WERI-Rb-1 (cell line): Measurements from ENCODE around the gene ALKBH7.

Source experiments
- DNase-seq: peaks from one replicate; pipeline ENCODE4 v3.0.0-alpha.2; 2020
- H3K27ac ChIP-seq: fragments of 250-450 bp; sonication (Bioruptor Pico); 2 replicates; pipeline ENCODE4 v1.5.1; 2020; ENCODE audit warnings: mild to moderate bottlenecking, moderate library complexity
- H3K27me3 ChIP-seq: fragments of 250-450 bp; sonication (Bioruptor Pico); 2 replicates; pipeline ENCODE4 v1.5.1; 2021; ENCODE audit warnings: mild to moderate bottlenecking, low read depth, moderate library complexity; ENCODE audit not compliant: insufficient read depth, severe bottlenecking
- H3K36me3 ChIP-seq: fragments of 250-450 bp; sonication (Bioruptor Pico); 2 replicates; pipeline ENCODE4 v1.5.1; 2020; ENCODE audit warnings: mild to moderate bottlenecking, moderate library complexity
- H3K4me3 ChIP-seq: 2 replicates; pipeline ENCODE4 v1.5.1; 2011; ENCODE audit warnings: low read depth, mild to moderate bottlenecking, control low read depth, low read length
- H3K9me3 ChIP-seq: fragments of 250-450 bp; sonication (Bioruptor Pico); 2 replicates; pipeline ENCODE4 v1.5.1; 2021; ENCODE audit warnings: mild to moderate bottlenecking, moderate library complexity; ENCODE audit not compliant: severe bottlenecking
- TF ChIP-seq, protein P1 (sequence below): IDR thresholded peaks from 2 replicates; pipeline ENCODE4 v1.5.1; 2011; ENCODE audit warnings: low read depth, mild to moderate bottlenecking, control low read depth, inconsistent platforms, low read length

ALKBH7 gene

DNA sequence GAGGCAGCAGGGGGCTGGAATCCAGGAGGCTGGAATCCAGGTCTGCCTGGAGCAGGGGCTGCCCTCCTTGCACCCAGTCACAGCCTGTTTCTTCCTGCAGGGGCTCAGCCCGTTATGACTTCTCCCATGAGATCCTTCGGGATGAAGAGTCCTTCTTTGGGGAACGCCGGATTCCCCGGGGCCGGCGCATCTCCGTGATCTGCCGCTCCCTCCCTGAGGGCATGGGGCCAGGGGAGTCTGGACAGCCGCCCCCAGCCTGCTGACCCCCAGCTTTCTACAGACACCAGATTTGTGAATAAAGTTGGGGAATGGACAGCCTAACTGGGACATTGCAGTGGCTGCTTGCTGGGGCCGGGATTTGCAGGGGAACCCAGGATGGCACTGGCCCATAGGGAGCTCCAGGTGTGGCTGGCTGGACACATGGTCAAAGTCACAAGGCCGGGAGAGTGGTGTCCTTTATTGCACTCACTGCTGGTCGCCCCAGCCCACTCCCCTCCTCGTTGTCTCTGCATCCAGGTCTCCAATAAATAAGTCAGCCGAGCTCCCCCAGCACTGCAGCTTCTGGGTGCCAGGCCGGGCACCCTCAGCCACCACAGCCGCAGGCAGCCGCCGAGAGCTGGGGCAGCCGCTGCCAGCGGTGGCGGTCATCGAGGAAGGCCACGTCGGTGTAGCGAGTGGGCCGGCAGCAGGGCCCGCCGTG is 2.3 kb downstream of the ALKBH7 start:
- Histone ChIP-seq H3K4me3 (no peak overlapping the region), H3K27me3 (no peaks in the 10 kb centered on the region), H3K27ac (no peak overlapping the region), H3K9me3 (no peaks in the 10 kb centered on the region), H3K36me3 (peaks cover 28% of the 10 kb centered on the region)
- TF ChIP-seq, protein P1, sequence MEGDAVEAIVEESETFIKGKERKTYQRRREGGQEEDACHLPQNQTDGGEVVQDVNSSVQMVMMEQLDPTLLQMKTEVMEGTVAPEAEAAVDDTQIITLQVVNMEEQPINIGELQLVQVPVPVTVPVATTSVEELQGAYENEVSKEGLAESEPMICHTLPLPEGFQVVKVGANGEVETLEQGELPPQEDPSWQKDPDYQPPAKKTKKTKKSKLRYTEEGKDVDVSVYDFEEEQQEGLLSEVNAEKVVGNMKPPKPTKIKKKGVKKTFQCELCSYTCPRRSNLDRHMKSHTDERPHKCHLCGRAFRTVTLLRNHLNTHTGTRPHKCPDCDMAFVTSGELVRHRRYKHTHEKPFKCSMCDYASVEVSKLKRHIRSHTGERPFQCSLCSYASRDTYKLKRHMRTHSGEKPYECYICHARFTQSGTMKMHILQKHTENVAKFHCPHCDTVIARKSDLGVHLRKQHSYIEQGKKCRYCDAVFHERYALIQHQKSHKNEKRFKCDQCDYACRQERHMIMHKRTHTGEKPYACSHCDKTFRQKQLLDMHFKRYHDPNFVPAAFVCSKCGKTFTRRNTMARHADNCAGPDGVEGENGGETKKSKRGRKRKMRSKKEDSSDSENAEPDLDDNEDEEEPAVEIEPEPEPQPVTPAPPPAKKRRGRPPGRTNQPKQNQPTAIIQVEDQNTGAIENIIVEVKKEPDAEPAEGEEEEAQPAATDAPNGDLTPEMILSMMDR = no peak
- DNase-seq = no peak

- Histone ChIP-seq H3K4me3 (no peak within 1 kb of the TSS), H3K27ac (no peak within 1 kb of the TSS), H3K9me3 (no peaks in the 10 kb centered on the region), H3K36me3 (peaks cover 35% of the 10 kb centered on the region), H3K27me3 (no peaks in the 10 kb centered on the region)
- DNase-seq = no peak
- TF ChIP-seq, protein P1 = no peak
Observed at GRCh38 chr19:6375411-6376010, 2.9 kb downstream of the ALKBH7 start, which contains the start of gene PSPN. TSS of gene PSPN (minus strand) at chr19:6375933. CDS start at chr19:6375849, 84 bp downstream.

DNA sequence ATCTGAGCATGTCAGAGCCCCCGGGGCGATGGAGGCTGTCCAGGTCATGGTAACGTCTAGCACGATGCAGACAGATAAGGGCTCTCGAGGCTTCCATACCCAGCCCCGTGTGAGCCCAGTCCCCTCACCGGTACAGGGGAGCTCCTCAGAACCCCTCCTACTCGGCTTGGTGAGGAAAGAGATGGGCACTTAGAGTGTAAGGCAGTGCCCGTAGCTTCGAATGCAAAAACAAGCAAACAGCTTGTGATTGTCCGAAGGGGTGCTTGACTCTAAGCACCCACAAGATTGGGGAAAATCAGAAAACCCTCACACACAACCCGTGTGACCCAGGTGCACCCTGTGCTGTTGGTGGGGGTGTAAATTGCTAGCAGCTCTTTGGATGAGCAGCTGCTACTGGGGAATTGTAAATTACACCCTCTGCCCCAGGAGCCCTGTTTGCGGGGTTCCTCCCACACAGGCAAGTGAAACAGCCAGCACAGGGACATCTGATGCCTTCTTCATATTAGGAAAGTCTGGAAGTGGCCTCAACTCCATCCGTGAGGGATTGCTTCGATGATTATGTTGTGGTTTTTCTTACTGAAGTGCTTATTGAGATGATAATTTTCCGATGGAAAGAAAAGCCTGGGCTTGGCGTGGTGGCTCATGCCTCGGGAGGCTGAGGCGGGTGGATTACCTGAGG is 4.1 kb downstream of the ALKBH7 start:
- no peak overlapping the region for H3K27ac ChIP-seq
- no peaks in the 10 kb centered on the region for H3K9me3 ChIP-seq

GRCh38 chr19:6378041-6378440 is 5.4 kb downstream of the ALKBH7 start:
- no peak overlapping the region for H3K27ac ChIP-seq
- no peak overlapping the region for H3K4me3 ChIP-seq
- DNase-seq = no peak
- H3K27me3 ChIP-seq = no peaks in the 10 kb centered on the region
- H3K9me3 ChIP-seq = no peaks in the 10 kb centered on the region
- TF ChIP-seq, protein P1 = no peak
- H3K36me3 ChIP-seq = peaks cover 55% of the 10 kb centered on the region

More for the DNA sequence above, 4.1 kb downstream of the ALKBH7 start:
- TF ChIP-seq, protein P1 = no peak
- no peaks in the 10 kb centered on the region for H3K27me3 ChIP-seq
- H3K4me3 ChIP-seq = no peak overlapping the region
- peaks cover 46% of the 10 kb centered on the region for H3K36me3 ChIP-seq
- no peak for DNase-seq

GRCh38 chr19:6378486-6378885 is 5.9 kb downstream of the ALKBH7 start:
- TF ChIP-seq, protein P1 = no peak
- Histone ChIP-seq H3K27ac (no peak overlapping the region), H3K9me3 (no peaks in the 10 kb centered on the region), H3K36me3 (peaks cover 60% of the 10 kb centered on the region), H3K27me3 (no peaks in the 10 kb centered on the region), H3K4me3 (no peak overlapping the region)
- DNase-seq = no peak
